GM21723 (cell line): ENCODE results near the gene HS3ST4.

Experiments used
- ATAC-seq: cut with Tn5 transposase; IDR thresholded peaks from one replicate; pipeline ENCODE4 v1.9.1; 2021; ENCODE audit warnings: mild to moderate bottlenecking, moderate library complexity; ENCODE audit not compliant: unreplicated experiment

Gene HS3ST4

DNA sequence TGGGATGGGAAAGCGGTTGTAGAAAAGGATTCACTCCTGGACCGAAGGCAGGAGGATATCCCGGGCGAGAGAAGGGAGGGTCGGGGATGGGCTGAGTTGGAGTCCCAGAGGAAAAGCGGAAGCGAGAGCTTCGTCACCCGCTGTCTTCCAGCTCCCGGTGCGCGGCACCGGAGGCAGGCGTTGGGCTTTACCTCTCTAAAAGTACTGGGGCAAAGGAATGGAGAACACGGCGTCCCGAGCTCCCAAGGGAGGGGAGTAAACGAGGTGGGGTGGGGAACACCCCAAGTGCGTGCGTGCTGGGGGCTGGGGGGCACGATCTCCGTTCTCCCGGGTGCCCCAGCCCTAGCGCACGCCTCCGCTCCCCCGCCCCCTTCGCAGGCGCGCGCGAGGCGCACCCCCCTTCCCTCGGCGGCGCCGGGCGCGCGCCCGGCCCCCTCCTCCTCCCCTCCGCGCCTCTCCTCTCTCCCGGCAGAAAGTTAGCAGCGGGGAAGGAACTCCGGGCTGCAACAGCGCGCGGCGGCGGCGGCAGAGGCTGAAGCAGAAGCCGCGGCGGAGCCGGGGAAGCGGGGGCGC, at the start of gene HS3ST4:
Gene HS3ST4, plus strand, starts transcription at position 441 of the 573 bp plus-strand sequence.
- ATAC-seq, result no peak

DNA sequence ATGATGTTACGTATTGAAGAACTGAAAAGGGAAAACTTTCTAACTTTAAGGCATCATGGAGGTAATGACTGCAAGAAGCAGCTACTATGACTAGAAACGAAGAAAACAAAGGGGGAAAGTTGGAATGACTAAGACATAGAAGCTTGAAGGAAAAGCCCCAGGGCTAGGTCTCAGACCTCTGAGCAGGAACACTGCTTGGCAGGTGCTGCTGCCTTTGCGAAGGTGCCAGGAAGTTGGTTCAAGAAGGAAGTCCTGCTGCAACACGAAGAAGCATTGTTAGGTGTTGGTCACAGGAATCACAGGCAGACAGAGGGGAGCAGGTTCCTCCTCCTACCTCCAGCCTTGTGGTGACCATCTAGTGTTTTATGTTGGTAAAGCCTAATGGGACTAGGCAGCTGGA, 48.1 kb upstream of the HS3ST4 start:
- no peak for ATAC-seq

DNA sequence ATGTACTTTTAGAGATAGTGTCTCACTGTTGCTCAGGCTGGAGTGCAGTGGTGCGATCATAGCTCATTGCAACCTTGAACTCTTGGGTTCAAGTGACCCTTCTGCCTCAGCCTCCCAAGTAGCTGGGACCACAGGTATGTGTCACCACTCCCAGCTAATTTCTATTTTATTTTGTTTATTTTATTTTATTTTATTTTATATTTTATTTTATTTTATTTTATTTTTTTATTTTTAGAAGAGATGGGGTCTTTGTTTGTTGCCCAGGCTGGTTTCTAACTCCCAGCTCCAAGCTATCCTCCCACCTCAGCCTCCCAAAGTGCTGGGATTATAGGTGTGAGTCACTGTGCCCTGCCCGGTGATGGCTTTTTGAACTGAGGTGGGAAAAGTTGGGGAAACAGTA, 35.1 kb upstream of the HS3ST4 start:
- ATAC-seq, result no peak

DNA sequence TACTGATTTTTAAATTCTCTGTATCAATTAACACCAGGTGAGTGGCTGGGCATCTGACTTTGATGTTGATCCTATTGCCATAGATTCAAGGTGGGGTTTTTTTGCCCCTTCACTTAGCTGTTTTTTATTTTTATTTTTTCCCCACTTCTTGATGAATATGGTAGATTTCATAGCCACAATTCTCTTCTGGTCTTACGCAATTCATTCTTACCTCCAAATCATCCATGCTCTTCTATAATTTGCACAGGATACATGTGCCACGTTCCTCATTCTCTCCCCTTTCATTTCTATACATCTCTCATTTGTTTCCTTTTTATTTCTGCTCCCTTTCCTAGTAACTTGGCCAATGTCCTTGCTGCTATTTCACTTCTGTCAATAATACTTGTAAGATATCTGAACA, 14.9 kb upstream of the HS3ST4 start:
- ATAC-seq, result no peak

DNA sequence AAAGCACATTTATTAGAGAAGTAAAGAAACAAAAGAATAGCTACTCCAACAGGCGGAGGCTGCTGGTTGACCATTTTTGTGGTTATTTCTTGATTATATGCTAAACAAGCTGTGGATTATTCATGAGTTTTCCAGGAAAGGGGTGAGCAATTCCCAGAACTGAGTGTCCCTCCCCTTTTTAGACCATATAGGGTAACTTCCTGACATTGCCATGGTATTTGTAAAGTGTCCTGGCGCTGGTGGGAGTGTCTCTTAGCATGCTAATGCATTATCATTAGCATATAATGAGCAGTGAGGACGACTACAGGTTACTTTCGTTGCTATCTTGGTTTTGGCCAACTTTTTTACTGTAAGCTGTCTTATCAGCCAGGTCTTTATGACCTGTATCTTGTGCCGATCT, 12.2 kb upstream of the HS3ST4 start:
- ATAC-seq, result no peak

DNA sequence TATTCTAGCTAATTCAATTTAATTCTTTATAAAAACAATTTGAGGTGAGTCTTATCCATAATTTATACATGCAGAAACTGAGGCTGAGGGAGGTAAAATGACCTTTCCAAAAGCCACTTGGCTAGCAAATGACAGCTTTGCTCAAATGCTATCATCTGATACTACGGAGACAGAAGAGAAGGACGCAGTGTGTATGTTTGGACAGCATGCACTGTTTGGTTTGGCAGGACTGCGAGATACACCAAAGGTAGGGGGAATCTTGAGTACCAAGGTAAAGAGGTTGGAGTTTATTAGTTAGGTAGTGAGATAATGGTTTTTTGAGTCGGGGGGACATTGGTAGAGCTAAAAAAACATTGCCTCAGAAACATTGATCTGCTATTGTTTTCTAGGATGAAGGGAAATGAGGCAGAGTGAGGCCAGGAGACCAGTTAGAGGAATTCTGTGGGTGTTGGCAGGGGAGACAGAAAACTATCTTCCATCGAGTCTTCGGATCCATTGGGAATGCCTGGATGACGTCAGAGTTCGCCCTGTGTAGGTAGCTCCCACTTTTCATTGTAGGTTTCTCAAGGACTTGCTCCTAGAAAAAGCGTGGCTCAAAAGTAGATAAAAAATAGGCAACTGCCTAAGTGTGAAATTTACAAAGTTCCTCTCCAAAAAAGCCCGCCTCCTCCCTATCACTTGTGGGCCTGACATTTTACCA, 2.5 kb upstream of the HS3ST4 start:
- no peak for ATAC-seq

DNA sequence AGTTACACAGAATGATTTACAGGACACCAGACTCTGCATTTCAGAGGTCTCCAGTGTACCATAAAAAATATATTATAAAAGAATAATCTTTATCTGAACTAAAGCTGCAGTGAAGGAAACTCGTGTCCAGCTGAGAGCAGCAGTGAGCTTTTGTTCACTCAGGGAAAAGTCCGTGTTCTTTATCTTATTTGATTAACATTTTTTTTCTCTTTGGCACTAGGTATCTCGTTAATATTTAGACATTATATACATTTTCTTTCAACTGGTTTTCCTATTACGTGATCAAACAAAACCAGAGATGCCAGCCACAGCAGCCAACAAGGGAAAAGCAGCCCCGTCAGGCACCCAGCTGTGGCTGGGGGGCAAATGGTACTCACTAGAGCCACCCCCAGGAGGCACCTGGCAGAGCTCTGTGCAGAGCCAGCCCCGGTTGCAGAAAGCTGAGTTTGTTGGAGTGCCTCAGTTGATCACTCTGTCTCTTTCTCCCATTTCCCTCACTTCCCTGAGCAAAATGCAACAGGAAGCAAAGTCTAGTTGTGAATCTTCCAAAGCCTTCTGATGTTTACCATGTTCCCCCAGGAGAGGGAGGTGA, 1.1 kb upstream of the HS3ST4 start:
- no peak for ATAC-seq

DNA sequence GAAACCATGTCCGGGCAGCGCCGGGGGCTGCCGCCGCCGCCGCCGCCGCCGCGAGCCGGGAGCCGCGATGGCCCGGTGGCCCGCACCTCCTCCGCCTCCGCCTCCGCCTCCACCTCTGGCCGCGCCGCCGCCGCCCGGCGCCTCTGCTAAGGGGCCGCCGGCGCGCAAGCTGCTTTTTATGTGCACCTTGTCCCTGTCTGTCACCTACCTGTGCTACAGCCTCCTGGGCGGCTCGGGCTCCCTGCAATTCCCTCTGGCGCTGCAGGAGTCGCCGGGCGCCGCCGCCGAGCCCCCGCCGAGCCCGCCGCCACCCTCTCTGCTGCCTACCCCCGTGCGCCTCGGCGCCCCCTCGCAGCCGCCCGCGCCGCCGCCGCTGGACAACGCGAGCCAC, 587 bp downstream of the HS3ST4 start:
- no peak for ATAC-seq

DNA sequence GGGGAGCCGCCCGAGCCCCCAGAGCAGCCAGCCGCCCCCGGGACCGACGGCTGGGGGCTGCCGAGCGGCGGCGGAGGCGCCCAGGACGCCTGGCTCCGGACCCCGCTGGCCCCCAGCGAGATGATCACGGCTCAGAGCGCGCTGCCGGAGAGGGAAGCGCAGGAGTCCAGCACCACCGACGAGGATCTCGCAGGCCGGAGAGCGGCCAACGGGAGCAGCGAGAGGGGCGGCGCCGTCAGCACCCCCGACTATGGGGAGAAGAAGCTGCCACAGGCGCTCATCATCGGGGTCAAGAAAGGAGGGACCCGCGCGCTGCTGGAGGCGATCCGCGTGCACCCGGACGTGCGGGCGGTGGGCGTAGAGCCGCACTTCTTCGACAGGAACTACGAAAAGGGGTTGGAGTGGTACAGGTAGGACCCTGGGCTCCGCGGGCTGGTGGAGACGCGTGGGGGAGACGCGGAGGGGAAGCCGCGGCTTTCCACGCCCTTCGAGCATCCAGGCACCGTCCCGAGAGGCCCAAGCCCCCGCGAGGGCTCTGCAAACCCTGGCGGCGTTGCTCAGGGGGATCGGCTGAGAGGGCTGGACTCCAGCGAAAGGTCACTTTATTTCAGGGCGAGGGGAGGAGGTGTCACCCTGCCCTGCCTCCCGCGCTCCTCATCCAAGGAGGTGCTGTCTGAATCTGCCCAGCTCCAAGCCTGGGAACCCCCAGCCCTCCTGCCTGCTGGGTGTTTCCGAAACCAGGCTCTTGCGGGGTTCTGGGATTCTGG, 1.2 kb downstream of the HS3ST4 start:
- no peak for ATAC-seq

DNA sequence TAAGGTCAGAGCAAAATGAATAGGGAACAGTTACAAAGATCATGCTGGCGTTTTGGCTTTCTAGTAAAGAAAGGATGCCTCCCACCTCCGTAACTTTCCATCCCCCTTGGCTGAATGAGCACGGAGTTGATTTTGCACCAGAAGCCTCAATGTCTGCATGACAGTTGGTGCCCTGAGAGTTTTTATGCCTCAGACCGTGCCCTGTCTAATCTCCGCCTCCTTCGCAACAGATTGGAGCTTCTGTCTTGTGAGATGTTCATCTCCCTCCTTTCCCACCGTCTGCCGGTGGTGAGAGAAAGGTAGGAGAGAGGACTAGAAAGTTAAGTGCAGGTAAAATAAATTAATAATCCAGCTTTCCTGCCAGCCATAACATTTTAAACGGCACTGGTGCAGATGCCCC, 1.9 kb downstream of the HS3ST4 start:
- ATAC-seq, result no peak

DNA sequence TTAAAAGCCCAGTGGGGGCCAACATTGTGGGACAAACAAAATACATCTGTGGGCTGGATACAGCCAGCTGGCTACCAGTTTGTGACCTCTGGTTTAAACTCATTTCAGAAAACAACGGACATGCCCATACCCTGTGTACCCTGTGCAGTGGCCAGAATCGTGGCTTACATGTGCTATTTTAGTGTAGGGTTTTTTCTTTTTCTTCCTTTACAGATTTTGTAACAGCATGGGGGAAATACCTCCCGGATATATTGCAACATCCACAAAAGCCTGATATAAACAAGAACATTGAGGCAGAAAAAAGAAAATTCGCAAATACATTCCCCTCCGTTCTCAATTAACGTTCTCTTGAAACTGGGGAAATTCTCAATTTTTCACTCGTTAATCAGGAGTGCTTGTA, 7.3 kb downstream of the HS3ST4 start:
- ATAC-seq, result no peak

DNA sequence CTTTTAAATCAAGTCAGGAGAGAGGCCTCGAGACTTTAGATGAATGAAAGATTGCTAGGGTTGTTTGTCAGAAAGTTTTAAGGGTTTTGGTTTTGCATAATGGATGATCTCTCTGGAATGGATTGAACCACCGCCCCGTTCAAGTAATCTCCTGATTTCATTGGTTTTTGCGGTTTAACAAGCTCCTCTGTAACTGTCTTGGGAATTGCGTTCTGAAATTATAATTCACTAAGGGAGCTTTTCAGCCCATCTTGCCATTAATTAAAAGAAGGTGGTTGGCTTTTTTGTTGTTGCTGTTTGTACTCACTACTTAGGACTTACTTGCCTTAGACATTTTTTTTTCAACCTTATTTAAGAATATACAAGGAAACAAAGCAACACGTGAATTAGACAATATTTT, 8.8 kb downstream of the HS3ST4 start:
- ATAC-seq, result no peak

DNA sequence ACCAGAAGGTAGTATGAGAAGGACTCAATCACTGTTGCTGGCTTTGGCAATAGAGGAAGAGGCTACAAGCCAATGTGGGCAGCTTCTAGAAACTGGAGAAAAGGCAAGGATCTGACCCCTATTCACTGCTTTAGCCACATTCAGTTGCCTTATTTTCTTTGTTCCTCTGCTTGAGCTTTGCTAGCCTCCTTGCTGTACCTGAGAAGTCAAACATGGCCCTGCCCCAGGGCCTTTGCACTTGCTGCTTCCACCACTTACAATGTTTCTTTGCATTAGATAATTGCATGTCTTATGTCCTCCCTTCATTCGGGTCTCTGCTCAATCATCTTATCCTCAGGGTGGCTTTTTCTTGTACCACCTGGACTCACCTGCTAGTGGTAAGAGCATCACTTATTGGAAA, 15.8 kb downstream of the HS3ST4 start:
- ATAC-seq, result no peak

DNA sequence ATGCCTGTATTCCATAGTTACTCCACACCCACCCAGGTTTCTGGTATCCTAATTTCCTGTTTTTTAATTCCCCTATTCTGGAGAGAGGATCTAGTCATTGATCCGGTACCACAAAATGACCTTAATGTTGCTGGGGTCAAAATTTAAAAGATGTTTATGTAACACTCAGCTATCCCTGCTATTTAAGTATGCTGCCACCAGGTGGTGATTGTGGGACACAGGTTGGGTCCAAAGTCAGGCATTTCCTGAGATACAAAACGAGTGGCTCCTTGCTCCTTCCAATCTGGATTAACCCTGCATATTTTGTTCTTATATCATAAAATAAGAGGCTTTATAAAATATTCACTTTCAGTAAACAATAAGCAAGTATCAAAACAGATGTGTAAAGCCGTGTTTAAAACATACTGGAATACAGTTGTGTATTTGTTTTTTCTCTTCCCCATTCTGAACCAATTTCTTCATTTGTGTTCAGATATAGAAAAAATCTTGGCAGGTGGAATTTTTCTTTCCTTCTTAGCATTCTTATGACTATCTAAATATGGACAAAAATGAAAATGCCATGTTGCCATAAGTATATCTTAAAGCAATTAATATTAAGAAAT, 16.3 kb downstream of the HS3ST4 start:
- ATAC-seq, result no peak

DNA sequence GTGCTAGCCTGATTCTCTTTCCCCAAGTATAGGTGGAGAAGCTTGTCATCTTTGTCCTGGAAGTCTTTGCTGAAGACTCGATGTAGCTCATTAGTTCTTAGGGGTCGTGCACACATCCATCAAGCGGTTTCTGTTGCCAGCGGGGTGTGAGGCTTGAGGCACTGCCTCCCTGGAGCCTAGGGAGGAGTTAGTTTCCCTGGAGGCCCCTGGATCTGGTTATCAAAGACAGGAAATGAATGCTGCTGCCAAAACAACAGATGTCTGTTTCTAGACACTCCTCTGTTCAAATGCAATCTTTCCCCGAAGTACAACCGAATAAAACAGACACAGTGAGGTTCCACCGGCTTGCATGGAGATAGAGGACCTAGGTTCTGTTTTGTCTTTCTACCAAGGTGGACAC, 17.5 kb downstream of the HS3ST4 start:
- ATAC-seq, result no peak

DNA sequence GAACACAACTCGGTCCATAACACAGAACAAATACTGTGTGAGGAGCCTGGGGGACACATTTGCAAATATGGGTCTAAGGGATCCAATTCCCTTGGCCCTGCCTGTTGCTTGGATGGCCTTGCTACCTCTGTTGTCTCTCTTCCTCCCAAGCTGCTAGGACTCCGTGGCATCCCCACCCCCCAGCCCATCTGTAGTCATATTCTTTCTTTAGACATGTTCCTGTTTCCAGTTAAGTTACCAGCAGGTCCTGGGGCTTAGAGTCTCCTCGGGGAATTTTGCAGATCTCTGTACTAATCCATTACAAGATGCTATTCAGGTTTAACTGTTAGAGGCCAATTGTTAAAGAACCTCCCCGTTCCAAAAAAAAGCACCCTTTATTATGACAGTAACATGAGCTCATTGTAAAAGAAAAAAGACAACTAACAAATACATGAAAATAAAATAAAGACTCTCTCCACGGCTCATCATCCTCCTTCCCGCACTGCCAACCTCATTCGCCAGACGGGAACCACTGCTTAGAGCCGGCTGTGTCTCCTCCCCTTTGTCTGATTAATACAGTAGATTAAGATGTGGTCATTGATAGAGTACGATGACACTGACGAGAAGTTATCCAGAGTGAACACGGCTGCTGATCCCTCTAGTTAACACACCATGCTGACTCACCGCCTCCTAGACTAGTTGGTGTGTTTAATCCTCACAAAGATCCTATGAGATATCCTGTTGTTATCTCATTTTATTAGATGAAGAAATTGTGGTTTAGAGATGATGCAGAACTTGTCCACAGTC, 22.2 kb downstream of the HS3ST4 start:
- ATAC-seq, result no peak

DNA sequence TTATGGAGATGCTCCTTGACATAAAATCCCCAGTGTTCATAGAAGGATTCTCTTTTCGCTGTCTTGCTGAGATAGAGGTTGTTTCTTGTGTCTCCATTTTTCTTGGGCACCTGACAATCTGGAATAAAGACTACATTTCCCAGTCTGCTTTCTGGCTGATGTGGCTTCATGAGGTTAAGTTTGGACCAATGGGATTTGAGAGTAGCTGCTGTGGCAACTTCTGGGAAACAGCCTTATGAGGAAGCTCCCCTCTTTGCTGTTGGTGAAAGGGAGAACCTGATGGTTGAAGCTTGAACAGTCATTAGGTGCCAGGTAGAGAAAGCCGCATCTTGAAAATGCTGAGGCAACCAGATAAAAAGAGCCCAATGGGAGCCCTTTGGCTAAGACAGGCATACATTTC, 24.4 kb downstream of the HS3ST4 start:
- ATAC-seq, result no peak

DNA sequence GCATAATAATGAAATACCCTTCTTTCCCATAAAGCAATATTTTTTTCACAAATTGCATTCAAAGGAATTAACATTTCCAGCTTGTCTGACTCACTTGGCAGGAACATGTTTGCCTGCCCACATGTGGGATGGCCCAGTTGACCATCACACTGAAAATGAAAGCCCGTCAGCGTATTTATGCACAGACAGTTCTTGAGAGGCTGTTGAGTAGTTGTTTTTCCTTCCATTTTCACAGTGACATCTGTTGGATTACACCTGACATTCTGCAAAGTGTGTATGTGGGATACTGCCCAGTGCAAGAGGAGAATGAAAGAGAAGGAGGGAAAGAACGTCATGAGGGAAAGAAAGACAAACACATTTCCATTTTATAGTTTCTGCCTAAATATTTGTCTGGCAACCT, 29.7 kb downstream of the HS3ST4 start:
- ATAC-seq, result no peak

DNA sequence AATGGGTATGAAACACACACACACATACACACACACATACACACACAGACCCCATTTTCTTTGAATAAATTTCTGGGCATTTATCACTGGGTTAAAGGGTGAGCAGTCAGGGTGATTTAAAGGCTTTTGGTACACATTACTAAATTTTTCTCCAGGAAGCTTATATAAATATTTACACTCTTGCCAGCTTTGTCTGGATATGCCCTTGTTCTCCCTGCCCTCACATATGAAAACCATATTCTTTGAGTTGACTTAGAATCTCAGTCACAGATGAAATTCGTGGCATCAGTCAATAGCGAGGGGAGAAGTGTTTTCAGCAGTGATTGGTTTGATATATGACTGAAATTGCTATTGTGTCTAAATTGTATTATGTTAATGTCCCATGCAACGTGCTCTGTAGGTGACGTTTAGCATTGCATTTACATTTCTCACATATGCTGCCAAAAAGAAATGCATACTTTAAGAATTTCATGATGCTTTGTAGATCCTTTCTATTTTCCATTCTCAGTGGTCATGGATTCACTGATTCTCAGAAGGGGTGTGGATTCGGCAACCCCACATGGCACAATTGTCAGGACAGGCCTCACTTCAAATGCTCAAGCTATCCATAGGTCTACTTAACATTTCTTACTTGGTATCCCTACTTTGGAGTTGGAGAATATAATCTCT, 34.8 kb downstream of the HS3ST4 start:
- no peak for ATAC-seq

DNA sequence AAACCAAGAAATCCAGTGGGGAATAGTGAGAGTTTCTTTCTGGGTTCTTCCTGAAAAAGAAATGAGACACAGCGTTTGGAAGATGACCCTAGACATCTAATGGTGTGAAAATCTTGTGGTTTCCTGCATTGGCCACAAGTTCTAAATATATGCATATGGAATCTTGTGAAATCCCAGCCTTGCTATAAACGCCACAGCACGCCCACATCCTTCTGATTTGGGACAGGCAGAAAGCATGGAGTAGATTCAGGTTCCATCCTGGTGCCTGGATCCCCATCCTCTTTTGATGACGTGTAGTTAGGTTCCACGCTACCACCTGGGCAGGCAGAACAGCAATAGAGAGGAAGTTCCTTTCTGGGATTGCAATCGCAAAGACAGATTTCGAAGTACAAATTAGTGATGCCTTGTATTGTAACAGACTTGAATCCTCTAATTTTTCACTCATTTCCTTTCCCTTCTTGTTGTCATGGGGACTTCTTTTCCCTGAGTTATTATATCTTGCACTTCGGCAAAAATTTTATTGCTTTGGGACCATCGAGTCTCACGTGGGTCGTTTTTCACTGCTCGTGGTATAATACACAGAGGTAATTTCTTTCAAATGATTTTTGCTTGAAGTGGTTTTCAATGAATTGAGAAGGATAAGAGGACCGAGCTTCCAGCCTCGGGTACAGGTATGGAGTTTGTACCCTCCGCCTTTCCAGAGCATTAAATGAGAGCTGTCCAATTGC, 37.6 kb downstream of the HS3ST4 start:
- no peak for ATAC-seq
